Ectodermal cell (in vitro differentiated cells): ENCODE measurements around the gene COX4I2.

Experiments used
- H3K27ac ChIP-seq: 2 replicates; pipeline ENCODE4 v1.7.0; 2013; ENCODE audit warnings: mild to moderate bottlenecking, low read depth, low read length; ENCODE audit not compliant: insufficient read depth, poor library complexity, severe bottlenecking
- H3K27me3 ChIP-seq: 2 replicates; pipeline ENCODE4 v1.7.0; 2013; ENCODE audit warnings: mild to moderate bottlenecking, low read length; ENCODE audit not compliant: insufficient read depth, control insufficient read depth, poor library complexity, severe bottlenecking
- H3K36me3 ChIP-seq: one replicate; pipeline ENCODE4 v1.7.0; 2013; ENCODE audit warnings: low read length; ENCODE audit not compliant: control insufficient read depth, insufficient read depth
- H3K4me1 ChIP-seq: one replicate; pipeline ENCODE4 v1.7.0; 2013; ENCODE audit warnings: low read length; ENCODE audit not compliant: control insufficient read depth, insufficient read depth
- H3K4me3 ChIP-seq: 2 replicates; pipeline ENCODE4 v1.7.0; 2013; ENCODE audit warnings: low read depth, low read length, control low read depth; ENCODE audit not compliant: insufficient read depth
- H3K9me3 ChIP-seq: 2 replicates; pipeline ENCODE4 v1.7.0; 2013; ENCODE audit warnings: mild to moderate bottlenecking, low read length, moderate library complexity; ENCODE audit not compliant: control insufficient read depth
- WGBS, 2 experiments: methylation state at CpG; one replicate each; pipeline ENCODE4 v1.1.7; 2013; ENCODE audit warnings: missing lambda C conversion rate in 2 of 2; 5-methylcytosine and 5-hydroxymethylcytosine counted together

COX4I2 gene

DNA sequence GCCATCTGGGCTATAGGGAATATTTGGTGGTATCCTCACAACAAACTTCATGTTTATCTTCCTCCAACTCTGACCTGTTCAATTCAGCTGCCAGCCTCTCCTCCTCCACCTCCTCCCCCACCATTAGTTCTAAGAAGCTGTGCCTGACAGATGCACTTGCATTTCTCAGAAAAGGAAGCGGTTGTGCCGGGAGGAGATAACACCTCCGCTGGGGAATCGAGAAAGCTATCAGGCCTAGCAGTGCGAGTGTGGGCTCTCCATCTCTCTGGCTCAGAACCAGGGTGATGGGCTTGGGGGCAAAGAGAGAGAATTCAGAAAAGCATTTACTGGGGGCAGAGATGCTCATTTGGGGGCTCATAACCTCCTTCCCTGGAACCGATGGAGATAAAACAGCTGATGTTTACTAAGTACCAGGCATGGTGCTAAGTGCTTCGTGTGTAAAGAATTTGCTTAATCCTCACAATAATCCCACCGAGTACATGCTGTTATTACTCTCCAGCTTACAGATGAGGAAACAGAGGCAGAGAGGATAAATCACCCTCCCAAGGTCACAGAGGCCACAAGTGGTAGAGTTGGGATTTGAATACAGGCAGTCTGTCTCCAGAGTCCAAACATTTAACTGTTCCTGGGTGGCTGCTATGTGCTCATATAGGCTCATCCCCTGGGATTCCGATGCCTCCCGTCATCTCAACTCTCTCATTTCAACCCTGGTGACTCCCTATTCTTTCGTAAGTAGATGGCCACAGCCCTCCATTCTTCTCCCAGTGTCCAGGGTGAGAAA lies 38.3 kb downstream of the COX4I2 start:
- Histone ChIP-seq H3K27me3 (no peaks in the 10 kb centered on the region), H3K27ac (no peak overlapping the region), H3K9me3 (no peaks in the 10 kb centered on the region), H3K36me3 (no peaks in the 10 kb centered on the region), H3K4me3 (no peak overlapping the region), H3K4me1 (peaks cover 18% of the 10 kb centered on the region)
- WGBS, 2 experiments = 94 to 95% methylated on average over 11 of the region's 11 CpGs

DNA sequence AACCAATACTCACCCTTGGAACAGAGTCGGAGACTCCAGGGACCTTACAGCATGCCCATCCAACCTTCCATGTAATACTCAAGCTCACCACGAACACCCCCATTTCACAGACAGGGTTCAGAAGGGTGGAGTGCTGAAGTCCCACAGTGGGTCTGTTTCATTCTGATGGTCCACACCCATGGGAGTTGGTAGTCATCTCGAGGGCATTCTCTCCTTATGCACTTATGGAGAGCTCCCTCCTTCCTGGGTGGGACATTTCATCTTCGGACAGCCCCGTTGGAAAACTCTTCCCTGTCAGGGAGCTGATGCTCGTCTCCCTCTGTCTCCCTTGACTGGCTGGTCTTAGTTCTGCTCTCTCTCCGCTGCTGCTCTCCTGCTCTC lies 38.9 kb downstream of the COX4I2 start:
- no peaks in the 10 kb centered on the region for H3K36me3 ChIP-seq
- no peak overlapping the region for H3K27ac ChIP-seq
- H3K4me3 ChIP-seq = no peak overlapping the region
- no peaks in the 10 kb centered on the region for H3K27me3 ChIP-seq
- peaks cover 18% of the 10 kb centered on the region for H3K4me1 ChIP-seq
- 93 to 96% methylated on average over 7 of the region's 7 CpGs for WGBS, 2 experiments
- H3K9me3 ChIP-seq = no peaks in the 10 kb centered on the region

DNA sequence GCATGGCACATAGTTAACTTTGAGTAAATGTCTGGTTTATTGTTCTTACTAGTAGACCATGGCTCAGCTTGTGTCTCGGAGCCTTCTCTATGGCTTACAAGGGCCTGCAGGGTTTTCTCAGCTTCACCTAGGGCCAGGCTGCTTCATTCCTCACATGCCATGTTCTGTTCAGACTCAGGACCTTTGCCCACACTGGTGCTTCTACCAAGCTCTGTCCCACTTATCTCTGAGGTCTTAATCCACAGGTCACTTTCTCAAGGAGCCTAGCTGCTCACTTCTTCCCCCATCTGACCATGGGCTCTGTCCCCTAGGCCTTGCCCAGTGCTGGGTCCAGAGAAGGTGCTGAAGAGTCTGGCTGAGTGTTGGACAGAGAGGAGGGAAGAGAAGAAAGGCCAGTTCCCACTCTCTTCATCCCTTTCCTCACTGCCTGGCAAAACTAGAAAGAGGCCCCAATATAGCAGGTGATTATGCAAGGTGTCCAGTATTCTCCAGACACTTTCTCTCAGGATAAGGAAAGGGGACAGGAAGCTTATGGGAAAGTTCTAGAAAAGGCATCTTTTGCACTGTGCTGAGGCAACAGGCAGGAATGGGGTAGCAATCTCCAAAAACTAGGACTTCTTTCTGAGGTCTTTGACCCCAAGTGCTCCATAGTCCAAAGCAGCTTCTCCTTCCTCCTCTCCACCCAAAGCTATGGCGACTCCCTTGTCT lies 40.0 kb downstream of the COX4I2 start:
- H3K4me3 ChIP-seq = no peak overlapping the region
- no peaks in the 10 kb centered on the region for H3K36me3 ChIP-seq
- no peaks in the 10 kb centered on the region for H3K27me3 ChIP-seq
- 92 to 99% methylated on average over 2 of the region's 2 CpGs for WGBS, 2 experiments
- no peaks in the 10 kb centered on the region for H3K9me3 ChIP-seq
- H3K27ac ChIP-seq = no peak overlapping the region
- H3K4me1 ChIP-seq = peaks cover 18% of the 10 kb centered on the region

DNA sequence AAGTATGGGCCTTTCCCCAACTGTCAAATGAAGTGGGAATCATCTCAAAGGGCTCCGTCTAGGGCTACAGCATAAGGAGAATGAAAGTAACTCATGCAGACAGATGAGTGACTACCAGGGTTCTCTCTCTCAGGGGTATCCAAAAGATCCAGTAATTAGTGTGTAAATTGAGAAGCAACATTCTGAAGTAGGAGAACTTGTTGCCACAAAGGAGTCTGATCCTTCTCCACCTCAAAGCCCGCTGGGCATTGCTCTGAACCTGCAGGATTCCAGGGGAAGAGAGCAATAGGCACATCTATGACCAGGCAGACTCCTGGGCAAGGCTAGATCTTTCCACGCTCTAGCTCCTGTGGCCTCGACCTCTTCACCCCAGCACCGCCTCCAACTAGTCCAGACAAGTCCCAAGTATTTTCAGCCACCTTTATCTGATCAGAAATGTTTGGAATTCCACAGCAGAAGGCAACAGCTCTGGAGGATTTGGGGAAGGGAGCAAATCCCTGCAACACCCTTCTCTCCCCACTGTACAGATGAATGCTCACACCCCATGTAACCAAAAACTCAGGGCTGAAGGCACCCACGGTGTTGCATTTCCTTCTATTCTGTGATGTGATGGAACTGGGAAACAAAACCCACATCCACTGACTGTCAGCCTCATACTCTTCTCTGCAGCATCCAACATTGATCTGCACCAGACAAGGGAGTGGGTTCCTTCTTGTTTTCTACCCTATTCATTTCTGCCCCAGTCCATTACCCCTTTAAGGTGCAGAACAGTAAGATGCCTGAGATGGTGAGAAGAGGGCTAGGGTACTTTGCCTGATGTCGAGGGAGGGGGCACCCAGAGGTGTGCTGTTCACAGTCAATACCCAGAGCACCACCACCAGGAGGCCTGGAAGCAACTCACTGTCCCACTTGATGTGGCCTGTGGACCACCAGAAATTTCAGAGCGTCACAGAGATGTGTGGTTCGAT lies 41.0 kb downstream of the COX4I2 start:
- Histone ChIP-seq H3K9me3 (no peaks in the 10 kb centered on the region), H3K4me1 (peaks cover 18% of the 10 kb centered on the region), H3K4me3 (no peak overlapping the region), H3K27me3 (no peaks in the 10 kb centered on the region), H3K27ac (no peak overlapping the region), H3K36me3 (no peaks in the 10 kb centered on the region)
- 88 to 89% methylated on average over 9 of the region's 9 CpGs for WGBS, 2 experiments

DNA sequence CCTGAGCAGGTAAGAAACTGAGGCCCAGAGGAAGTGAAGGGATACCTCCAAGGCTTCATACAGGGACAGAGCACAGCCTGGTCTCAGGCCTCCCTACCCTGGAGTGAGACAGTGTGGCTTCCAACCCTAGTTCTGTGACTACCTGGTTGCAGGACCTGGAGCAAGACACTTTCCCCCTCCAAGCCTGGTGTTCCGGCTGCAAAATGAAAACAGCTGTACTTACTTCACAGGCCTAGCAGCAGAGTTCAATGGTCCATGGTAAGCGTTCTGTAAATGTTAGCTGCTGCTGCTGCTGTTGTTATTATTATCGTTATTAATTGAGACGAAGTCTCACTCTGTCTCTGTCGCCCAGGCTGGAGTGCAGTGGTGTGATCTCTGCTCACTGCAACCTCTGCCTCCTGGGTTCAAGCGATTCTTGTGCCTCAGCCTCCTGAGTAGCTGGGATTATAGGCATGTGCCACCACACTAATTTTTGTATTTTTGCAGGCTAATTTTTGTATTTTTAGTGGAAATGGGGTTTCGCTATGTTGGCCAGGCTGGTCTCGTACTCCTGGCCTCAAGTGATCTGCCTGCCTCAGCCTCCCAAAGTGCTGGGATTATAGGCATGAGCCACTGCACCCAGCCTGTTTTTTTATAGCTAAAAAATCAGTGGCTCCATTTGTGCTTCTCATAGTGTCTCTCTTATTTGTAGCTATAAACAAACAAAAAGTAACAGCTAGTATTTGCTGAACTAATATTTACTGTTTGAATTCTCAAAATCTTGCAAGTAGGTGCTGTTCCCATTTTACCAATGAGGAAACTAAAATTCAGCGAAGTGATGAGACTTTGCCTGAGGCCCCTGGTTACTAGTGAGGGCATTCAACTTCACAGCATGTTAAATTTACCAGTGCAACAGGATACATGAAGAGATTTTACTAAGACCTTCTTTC lies 41.9 kb downstream of the COX4I2 start:
- WGBS, 2 experiments = 90 to 93% methylated on average over 9 of the region's 9 CpGs
- H3K4me3 ChIP-seq = no peak overlapping the region
- no peaks in the 10 kb centered on the region for H3K27me3 ChIP-seq
- no peaks in the 10 kb centered on the region for H3K36me3 ChIP-seq
- no peak overlapping the region for H3K27ac ChIP-seq
- no peaks in the 10 kb centered on the region for H3K9me3 ChIP-seq
- peaks cover 18% of the 10 kb centered on the region for H3K4me1 ChIP-seq

DNA sequence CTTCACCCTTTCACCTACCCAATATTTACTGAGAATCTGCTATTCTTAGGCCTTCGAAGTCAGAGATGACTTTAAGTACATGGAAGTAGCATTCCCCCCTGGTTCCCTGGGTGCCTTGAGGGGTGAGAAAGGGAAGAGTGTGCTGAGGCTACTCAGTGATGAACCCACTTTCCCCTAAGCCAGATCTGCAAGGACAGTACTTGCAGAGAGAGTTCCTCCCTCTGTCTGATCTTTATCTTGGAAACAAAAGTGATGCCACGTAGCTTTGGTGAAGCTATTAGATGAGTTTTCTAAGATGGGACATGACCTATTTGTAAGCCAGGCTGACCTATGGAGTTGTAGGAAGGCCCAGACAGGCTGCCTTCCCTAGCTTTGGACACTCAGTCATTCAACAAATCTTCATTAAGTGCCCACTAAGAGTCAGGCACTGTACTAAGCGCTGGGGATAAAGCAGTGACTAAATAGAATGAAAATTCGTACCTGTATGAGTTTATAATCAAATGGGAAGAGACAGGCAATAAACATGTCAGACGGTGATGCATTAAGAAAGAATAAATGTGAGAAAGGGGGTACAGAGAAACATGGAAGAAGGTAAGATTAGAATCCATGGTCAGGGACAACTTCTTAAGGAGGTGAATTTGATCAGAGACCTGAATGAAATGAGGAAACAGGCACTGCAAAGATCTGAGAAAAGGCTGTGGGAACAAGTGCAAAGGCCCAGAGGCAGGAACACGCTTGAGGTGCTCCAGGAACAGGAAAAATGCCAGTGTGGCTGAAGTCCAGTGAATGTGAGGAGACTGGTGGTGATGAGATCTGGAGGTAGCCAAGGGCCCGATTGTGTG lies 42.8 kb downstream of the COX4I2 start:
- H3K27me3 ChIP-seq = no peaks in the 10 kb centered on the region
- no peak overlapping the region for H3K27ac ChIP-seq
- H3K4me3 ChIP-seq = no peak overlapping the region
- H3K9me3 ChIP-seq = no peaks in the 10 kb centered on the region
- peaks cover 18% of the 10 kb centered on the region for H3K4me1 ChIP-seq
- WGBS, 2 experiments = 91 to 92% methylated on average over 7 of the region's 7 CpGs
- H3K36me3 ChIP-seq = no peaks in the 10 kb centered on the region

DNA sequence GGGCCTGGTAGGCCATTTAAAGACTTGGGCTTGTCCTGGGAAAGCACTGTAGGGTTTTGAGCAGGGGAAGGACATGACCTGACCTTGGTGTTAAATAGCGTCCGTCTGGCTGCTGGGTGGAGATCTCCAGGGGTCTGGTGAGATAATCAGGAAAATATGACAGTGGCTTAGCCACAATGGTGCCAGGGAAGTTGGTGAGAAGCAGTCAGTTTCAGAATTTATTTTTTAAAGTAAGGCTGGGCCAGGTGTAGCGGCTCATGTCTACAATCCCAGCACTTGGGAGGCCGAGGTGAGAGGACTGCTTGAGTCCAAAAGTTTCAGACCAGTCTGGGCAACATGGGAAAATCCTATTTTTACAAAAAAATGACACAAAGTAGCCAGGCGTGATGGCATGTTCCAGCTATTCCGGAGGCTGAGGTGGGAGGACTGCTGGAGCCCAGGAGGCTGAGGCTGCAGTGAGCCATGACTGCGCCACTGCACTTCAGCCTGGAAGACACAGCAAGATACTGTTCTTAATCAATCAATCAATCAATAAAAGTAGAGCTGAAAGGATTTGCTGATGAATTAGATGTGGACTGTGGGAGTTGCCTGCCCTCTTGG lies 43.5 kb downstream of the COX4I2 start:
- Histone ChIP-seq H3K4me3 (no peak overlapping the region), H3K4me1 (peaks cover 18% of the 10 kb centered on the region), H3K9me3 (no peaks in the 10 kb centered on the region), H3K36me3 (no peaks in the 10 kb centered on the region), H3K27me3 (no peaks in the 10 kb centered on the region), H3K27ac (no peak overlapping the region)
- 92 to 96% methylated on average over 7 of the region's 7 CpGs for WGBS, 2 experiments

DNA sequence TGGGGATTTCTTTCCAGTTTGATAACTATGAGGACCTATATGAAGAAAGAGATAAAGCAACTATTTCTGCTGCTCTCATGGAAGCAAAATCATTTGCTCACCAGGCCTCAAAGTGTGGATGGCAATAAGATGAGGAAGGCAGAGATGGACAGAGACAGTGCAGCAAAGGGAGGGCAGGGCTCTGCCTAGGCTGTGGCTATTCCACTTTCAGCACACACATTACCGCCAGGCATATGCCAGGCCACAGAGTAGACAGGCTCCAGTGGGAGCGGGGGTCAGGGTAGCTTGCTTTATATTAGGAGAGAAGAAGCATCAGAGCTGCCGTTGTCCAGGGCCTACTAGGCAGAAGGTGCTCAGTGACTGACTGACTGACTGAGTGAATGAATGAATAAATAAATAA lies 44.1 kb downstream of the COX4I2 start:
- Histone ChIP-seq H3K27ac (no peak overlapping the region), H3K4me3 (no peak overlapping the region), H3K4me1 (peaks cover 18% of the 10 kb centered on the region), H3K36me3 (no peaks in the 10 kb centered on the region), H3K9me3 (no peaks in the 10 kb centered on the region), H3K27me3 (no peaks in the 10 kb centered on the region)
- 93 to 97% methylated on average over 3 of the region's 3 CpGs for WGBS, 2 experiments
